SK-N-SH treated with all-trans-retinoic acid at 6 μM for 48 hours (cell line): ENCODE data around the gene SFXN1.

ENCODE experiments used
- ATAC-seq: fragments of 200-7000 bp; cut with Tn5 transposase; 3 replicates; pipeline ENCODE4 v1.9.1; 2020; ENCODE audit warnings: mild to moderate bottlenecking, moderate library complexity
- BACH2 ChIP-seq: fragments of 250-450 bp; sonication (Bioruptor Pico); IDR thresholded peaks from 2 replicates; pipeline ENCODE4 v1.9.0; 2021; ENCODE audit warnings: mild to moderate bottlenecking, borderline replicate concordance
- CSRNP3 ChIP-seq: fragments of 250-450 bp; sonication (Bioruptor Pico); IDR thresholded peaks from 2 replicates; pipeline ENCODE4 v1.5.1; 2021; ENCODE audit warnings: mild to moderate bottlenecking, moderate library complexity
- GLIS3 ChIP-seq: fragments of 250-450 bp; sonication (Bioruptor Pico); IDR thresholded peaks from 2 replicates; pipeline ENCODE4 v1.5.0; 2020; ENCODE audit warnings: mild to moderate bottlenecking, moderate library complexity
- ISL1 ChIP-seq: fragments of 250-450 bp; sonication (Bioruptor Pico); IDR thresholded peaks from 2 replicates; pipeline ENCODE4 v2.1.2; 2022; ENCODE audit warnings: mild to moderate bottlenecking, moderate library complexity
- OSR1 ChIP-seq: fragments of 250-450 bp; sonication (Bioruptor Pico); IDR thresholded peaks from 2 replicates; pipeline ENCODE4 v1.8.0; 2022; ENCODE audit warnings: moderate library complexity, mild to moderate bottlenecking, inconsistent platforms
- PATZ1 ChIP-seq: fragments of 250-450 bp; sonication (Bioruptor Pico); IDR thresholded peaks from 2 replicates; pipeline ENCODE4 v1.8.0; 2020; ENCODE audit warnings: mild to moderate bottlenecking, moderate library complexity, borderline replicate concordance
- POU6F1 ChIP-seq: fragments of 250-450 bp; sonication (Bioruptor Pico); IDR thresholded peaks from 2 replicates; pipeline ENCODE4 v1.8.0; 2021; ENCODE audit warnings: low read depth, mild to moderate bottlenecking, moderate library complexity, borderline replicate concordance
- PPARA ChIP-seq: fragments of 250-450 bp; sonication (Bioruptor Pico); IDR thresholded peaks from 2 replicates; pipeline ENCODE4 v1.5.0; 2020; ENCODE audit warnings: mild to moderate bottlenecking, borderline replicate concordance
- RARB ChIP-seq: fragments of 250-450 bp; sonication (Bioruptor Pico); IDR thresholded peaks from 2 replicates; pipeline ENCODE4 v1.8.0; 2021; ENCODE audit warnings: mild to moderate bottlenecking, moderate library complexity
- SNAI2 ChIP-seq: fragments of 250-450 bp; sonication (Bioruptor Pico); IDR thresholded peaks from 2 replicates; pipeline ENCODE4 v1.5.0; 2020; ENCODE audit warnings: mild to moderate bottlenecking, moderate library complexity
- TSHZ2 ChIP-seq: fragments of 250-450 bp; sonication (Bioruptor Pico); IDR thresholded peaks from 2 replicates; pipeline ENCODE4 v1.5.0; 2020; ENCODE audit warnings: mild to moderate bottlenecking, moderate library complexity
- ZC3H10 ChIP-seq: fragments of 250-450 bp; sonication (Bioruptor Pico); IDR thresholded peaks from 2 replicates; pipeline ENCODE4 v1.5.1; 2021; ENCODE audit warnings: mild to moderate bottlenecking, moderate library complexity
- ZFP3 ChIP-seq: fragments of 250-450 bp; sonication (Bioruptor Pico); IDR thresholded peaks from 2 replicates; pipeline ENCODE4 v1.5.0; 2020; ENCODE audit warnings: mild to moderate bottlenecking, moderate library complexity
- ZFP30 ChIP-seq: fragments of 450-650 bp; formaldehyde crosslinking; IDR thresholded peaks from 2 replicates; pipeline ENCODE4 v1.5.0; 2022; ENCODE audit warnings: mild to moderate bottlenecking, moderate library complexity
- ZNF70 ChIP-seq: fragments of 450-650 bp; formaldehyde crosslinking; IDR thresholded peaks from 2 replicates; pipeline ENCODE4 v1.5.0; 2020; ENCODE audit warnings: mild to moderate bottlenecking, moderate library complexity
- ZNF8 ChIP-seq: fragments of 450-650 bp; formaldehyde crosslinking; IDR thresholded peaks from 2 replicates; pipeline ENCODE4 v1.5.0; 2020; ENCODE audit warnings: mild to moderate bottlenecking, moderate library complexity

The SFXN1 gene

GRCh38 chr5:175471628-175472027 is 6.7 kb upstream of the SFXN1 start (continued):
- TF ChIP-seq POU6F1 (CRISPR knock-in tag), result no peak
- no peak for TF ChIP-seq ZFP30 (CRISPR knock-in tag)
- no peak for TF ChIP-seq SNAI2 (CRISPR knock-in tag)
- no peak for TF ChIP-seq ZFP3 (CRISPR knock-in tag)
- TF ChIP-seq PATZ1, result no peak
- no peak for TF ChIP-seq OSR1 (CRISPR knock-in tag)
- TF ChIP-seq CSRNP3, result no peak
- no peak for TF ChIP-seq ISL1 (CRISPR knock-in tag)
- TF ChIP-seq BACH2, result no peak

GRCh38 chr5:175472378-175472777 is 6.0 kb upstream of the SFXN1 start:
- no peak for ATAC-seq
- TF ChIP-seq ZC3H10 (no peak), SNAI2 (CRISPR knock-in tag) (no peak), ZNF70 (CRISPR knock-in tag) (no peak), ZNF8 (CRISPR knock-in tag) (no peak), GLIS3 (CRISPR knock-in tag) (no peak), ZFP30 (CRISPR knock-in tag) (no peak)

- no peak for ATAC-seq
- TF ChIP-seq ZNF8 (CRISPR knock-in tag) (no peak), PATZ1 (no peak), RARB (CRISPR knock-in tag) (no peak), SNAI2 (CRISPR knock-in tag) (no peak), ZFP30 (CRISPR knock-in tag) (no peak), ZNF70 (CRISPR knock-in tag) (no peak), TSHZ2 (CRISPR knock-in tag) (no peak), GLIS3 (CRISPR knock-in tag) (no peak), ZC3H10 (no peak), CSRNP3 (no peak), PPARA (no peak), ZFP3 (CRISPR knock-in tag) (no peak), POU6F1 (CRISPR knock-in tag) (no peak)
Measured at GRCh38 chr5:175475248-175475647, 3.1 kb upstream of the SFXN1 start.
